K562 (cell line): ENCODE measurements around the gene TRPC4AP. TPM values are rescaled to one million over a fixed set of nuclear protein-coding genes. Genes with fewer than 3 reads are reported as not detected.
A peak's percentile ranks its signal among the peaks of the same experiment; 100 is the strongest.

Experiments used
- DLX4 ChIP-seq: fragments of 250-450 bp; sonication (Bioruptor Pico); IDR thresholded peaks from 2 replicates; pipeline ENCODE4 v1.6.1; 2021; ENCODE audit warnings: mild to moderate bottlenecking
- E2F3 ChIP-seq: fragments of 250-450 bp; sonication (Bioruptor Pico); IDR thresholded peaks from 2 replicates; pipeline ENCODE4 v1.4.0; 2020; ENCODE audit warnings: mild to moderate bottlenecking
- ESRRA ChIP-seq: fragments of 450-650 bp; IDR thresholded peaks from 2 replicates; pipeline ENCODE4 v1.6.1; 2014; ENCODE audit warnings: low read depth, mild to moderate bottlenecking, moderate library complexity, borderline replicate concordance
- FOXK1 ChIP-seq: sonication (generic); formaldehyde crosslinking; IDR thresholded peaks from 2 replicates; pipeline ENCODE4 v1.8.0; 2022; ENCODE audit warnings: missing genetic modification reagents, mild to moderate bottlenecking, borderline replicate concordance
- HNRNPLL ChIP-seq: fragments of 200-400 bp; formaldehyde crosslinking; IDR thresholded peaks from 2 replicates; pipeline ENCODE4 v1.6.1; 2017; ENCODE audit warnings: low read length, low read depth, mild to moderate bottlenecking; ENCODE audit not compliant: poor library complexity, severe bottlenecking
- ILK ChIP-seq: fragments of 450-650 bp; IDR thresholded peaks from 2 replicates; pipeline ENCODE4 v1.6.1; 2016; ENCODE audit warnings: missing genetic modification characterization, low read depth, mild to moderate bottlenecking, missing compliant biosample characterization, moderate library complexity, borderline replicate concordance
- KDM4B ChIP-seq, 2 experiments: fragments of 450-650 bp in 1 of 2; sonication (generic) in 1 of 2; IDR thresholded peaks; 2 replicates each; pipeline ENCODE4 v1.6.1; 2016 to 2017; ENCODE audit warnings: borderline replicate concordance in 2 of 2, antibody characterized with exemption in 1 of 2, low read depth in 1 of 2, mild to moderate bottlenecking in 1 of 2
- KDM5B ChIP-seq: fragments of 200-600 bp; sonication (generic); IDR thresholded peaks from 2 replicates; pipeline ENCODE4 v1.6.1; 2012; ENCODE audit warnings: low read depth, mild to moderate bottlenecking, moderate library complexity, low read length, control low read depth, inconsistent platforms; ENCODE audit not compliant: insufficient replicate concordance
- L3MBTL2 ChIP-seq: fragments of 450-650 bp; IDR thresholded peaks from 2 replicates; pipeline ENCODE4 v1.6.1; 2016; ENCODE audit warnings: mild to moderate bottlenecking, moderate library complexity
- MYNN ChIP-seq, 2 experiments: sonication (generic); formaldehyde crosslinking in 1 of 2; IDR thresholded peaks; 2 replicates each; pipeline versions ENCODE4 v1.5.0 to v1.6.1; 2016 to 2020; ENCODE audit warnings: antibody characterized with exemption in 1 of 2, missing genetic modification reagents in 1 of 2
- NELFE ChIP-seq: IDR thresholded peaks from 2 replicates; pipeline ENCODE4 v1.6.1; 2011; ENCODE audit warnings: mild to moderate bottlenecking; ENCODE audit not compliant: insufficient read depth, insufficient read length
- PHF20 ChIP-seq: fragments of 450-650 bp; IDR thresholded peaks from 2 replicates; pipeline ENCODE4 v1.6.1; 2018; ENCODE audit not compliant: partially characterized antibody
- POLR2G ChIP-seq: fragments of 200-400 bp; formaldehyde crosslinking; IDR thresholded peaks from 2 replicates; pipeline ENCODE4 v1.6.1; 2017; ENCODE audit warnings: low read depth, mild to moderate bottlenecking, antibody characterized with exemption, low read length, moderate library complexity
- RHOXF2B ChIP-seq: fragments of 250-450 bp; sonication (Bioruptor Pico); conservative IDR thresholded peaks from 2 replicates; pipeline ENCODE4 v1.5.1; 2021
- TAF1 ChIP-seq: IDR thresholded peaks from 2 replicates; pipeline ENCODE4 v1.6.1; 2011; ENCODE audit warnings: mild to moderate bottlenecking, low read length, moderate library complexity; ENCODE audit not compliant: insufficient read depth, control insufficient read depth, severe bottlenecking; ENCODE audit errors: extremely low read depth
- TAF15 ChIP-seq: fragments of 200-400 bp; formaldehyde crosslinking; IDR thresholded peaks from 2 replicates; pipeline ENCODE4 v1.6.1; 2017; ENCODE audit warnings: mild to moderate bottlenecking, low read depth, low read length, moderate library complexity
- TEAD4 ChIP-seq, 2 experiments: sonication (generic) in 1 of 2; formaldehyde crosslinking in 1 of 2; IDR thresholded peaks; 2 replicates each; pipeline versions ENCODE4 v1.6.1 to v1.8.0; 2012 to 2022; ENCODE audit warnings: borderline replicate concordance in 1 of 2, inconsistent platforms in 1 of 2, low read length in 1 of 2, mild to moderate bottlenecking in 1 of 2, missing genetic modification reagents in 1 of 2
- UBTF ChIP-seq, 2 experiments: IDR thresholded peaks; 2 replicates each; pipeline ENCODE4 v1.6.1; 2012; ENCODE audit warnings: improper control_type of control experiment in 2 of 2, low read depth in 2 of 2, low read length in 2 of 2, borderline replicate concordance in 1 of 2
- XRCC4 ChIP-seq: IDR thresholded peaks from one replicate; pipeline ENCODE4 v1.6.1; 2011; ENCODE audit not compliant: insufficient read depth, insufficient read length; ENCODE audit errors: extremely low read depth
- ZFP1 ChIP-seq: fragments of 450-650 bp; formaldehyde crosslinking; IDR thresholded peaks from 2 replicates; pipeline ENCODE4 v1.4.0; 2020; ENCODE audit warnings: mild to moderate bottlenecking, mixed read lengths
- ZNF143 ChIP-seq: sonication (generic); formaldehyde crosslinking; IDR thresholded peaks from 2 replicates; pipeline ENCODE4 v1.9.0; 2022; ENCODE audit warnings: mild to moderate bottlenecking, missing genetic modification reagents
- ZNF766 ChIP-seq: fragments of 200-800 bp; sonication (Bioruptor generic); conservative IDR thresholded peaks from 2 replicates; pipeline ENCODE4 v1.6.1; 2016; ENCODE audit warnings: missing genetic modification characterization, missing compliant biosample characterization
- polyA plus RNA-seq, 8 experiments: library from polyadenylated mRNA; depleted of rRNA in 4 of 8; stranded (reverse) in 5 of 8; unstranded in 3 of 8; fragments of >200 nt; fragmentation: Nextera tagmentation in 2 of 8; fragmentation: Illumina TruSeq in 1 of 8; extraction: Ambion mirVana in 2 of 8; extraction: Trizol in 1 of 8; gene quantifications; 2 replicates each; pipeline versions ENCODE4 v1.2.1 to v1.2.3, GENCODE V29; 2011 to 2014; ENCODE audit warnings: inconsistent platforms in 1 of 8, missing spikeins in 1 of 8
- total RNA-seq, 7 experiments: library from RNA; depleted of rRNA in 6 of 7; stranded (reverse); fragments of >200 nt in 6 of 7; fragmentation: Illumina TruSeq in 2 of 7; extraction: Trizol in 2 of 7; gene quantifications; 2 replicates each; pipeline versions ENCODE4 v1.2.1 to v1.2.3, GENCODE V29; 2011 to 2021; ENCODE audit warnings: low replicate concordance in 1 of 7

TRPC4AP gene
- total and polyA plus RNA-seq, 9 of the 15 experiments (the other 6 are each of a cell fraction or from before 2014, with no cell fraction given) = 2.3 to 70.3 (median 33.3) TPM

- TF ChIP-seq PHF20 (peak; percentile 61), RHOXF2B (no peak), NELFE (no peak), KDM5B (peak; percentile 93), ZFP1 (no peak), FOXK1 (CRISPR knock-in tag) (0 out of 2 replicates have a peak, but pooled peaks have one; percentile 30), XRCC4 (no peak), ZNF766 (peak; percentile 65), E2F3 (no peak), HNRNPLL (peak; percentile 80), TEAD4 (IDR thresholded peaks at IDR 0.05; ENCODE audit: low read length) (0 out of 2 replicates have a peak, but pooled peaks have one; percentile 33), TEAD4 (CRISPR knock-in tag; IDR thresholded peaks at IDR 0.05; ENCODE audit: borderline replicate concordance) (no peak), TAF15 (no peak), UBTF (IDR thresholded peaks at IDR 0.05; ENCODE audit: borderline replicate concordance in 1 of 2, low read depth in 2 of 2, low read length in 2 of 2) (peak; percentile 53 to 69; a peak in 1 of 4 replicates), ILK (tag) (no peak), L3MBTL2 (peak; percentile 77), ESRRA (peak; percentile 67), TAF1 (peak; percentile 99), ZNF143 (no peak; the same call in none of the 2 replicates), DLX4 (CRISPR knock-in tag) (no peak), KDM4B (IDR thresholded peaks at IDR 0.05; ENCODE audit: borderline replicate concordance in 2 of 2, low read depth in 1 of 2) (peak in 1 of 2 experiments; percentile 79; a peak in 1 of 4 replicates), MYNN (IDR thresholded peaks at IDR 0.05) (no peak; the same call in 1 of the 2 replicates), MYNN (CRISPR knock-in tag; IDR thresholded peaks at IDR 0.05) (no peak), POLR2G (peak; percentile 98)
Measured at GRCh38 chr20:34955231-34956040, 137.2 kb downstream of the TRPC4AP start, which contains the start of the genes GSS and MYH7B (continued).
